SKM-1 (cell line): ENCODE data around the gene PPP2R5B.

Experiments used
- DNase-seq: peaks from one replicate; lab custom pipeline; 2025; ENCODE audit not compliant: unreplicated experiment; lab: John Stamatoyannopoulos, UW

The PPP2R5B gene

DNA sequence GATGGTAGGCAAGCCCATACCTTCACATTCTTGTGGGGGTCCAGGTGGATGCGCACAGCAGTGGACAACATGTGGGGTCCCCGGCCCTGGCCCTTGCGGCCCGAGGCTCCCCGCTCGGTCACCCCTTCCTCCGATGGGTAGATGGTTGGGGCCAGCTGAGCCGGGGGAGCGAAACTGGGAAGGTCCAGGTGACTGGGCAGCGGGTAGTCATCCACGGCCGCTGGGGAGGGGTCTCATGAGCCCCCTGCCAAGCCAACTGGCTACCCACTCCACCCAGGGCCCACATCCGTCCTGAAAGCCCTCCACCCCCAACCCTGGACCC, 18.2 kb upstream of the PPP2R5B start:
- DNase-seq, result no peak

DNA sequence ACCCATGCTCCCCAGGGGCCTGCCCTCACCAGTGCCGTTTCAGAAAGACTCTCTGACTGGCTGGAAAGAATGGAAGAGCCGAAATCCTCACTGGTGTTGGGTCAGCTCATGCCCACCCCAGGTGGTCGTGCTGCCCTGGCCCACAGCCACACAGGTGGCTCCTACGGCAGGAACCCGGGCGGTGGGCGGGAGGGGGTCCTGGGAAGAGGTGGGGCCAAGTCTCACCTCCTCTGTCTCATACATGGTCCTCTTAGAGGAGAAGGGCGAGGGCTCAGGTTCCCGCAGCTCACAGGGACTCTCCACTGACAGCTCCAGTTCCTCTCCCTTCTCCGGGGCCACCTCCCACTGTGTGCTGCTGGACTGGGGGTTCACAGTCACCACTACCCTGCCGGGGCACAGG, 15.7 kb upstream of the PPP2R5B start:
- DNase-seq, result no peak

DNA sequence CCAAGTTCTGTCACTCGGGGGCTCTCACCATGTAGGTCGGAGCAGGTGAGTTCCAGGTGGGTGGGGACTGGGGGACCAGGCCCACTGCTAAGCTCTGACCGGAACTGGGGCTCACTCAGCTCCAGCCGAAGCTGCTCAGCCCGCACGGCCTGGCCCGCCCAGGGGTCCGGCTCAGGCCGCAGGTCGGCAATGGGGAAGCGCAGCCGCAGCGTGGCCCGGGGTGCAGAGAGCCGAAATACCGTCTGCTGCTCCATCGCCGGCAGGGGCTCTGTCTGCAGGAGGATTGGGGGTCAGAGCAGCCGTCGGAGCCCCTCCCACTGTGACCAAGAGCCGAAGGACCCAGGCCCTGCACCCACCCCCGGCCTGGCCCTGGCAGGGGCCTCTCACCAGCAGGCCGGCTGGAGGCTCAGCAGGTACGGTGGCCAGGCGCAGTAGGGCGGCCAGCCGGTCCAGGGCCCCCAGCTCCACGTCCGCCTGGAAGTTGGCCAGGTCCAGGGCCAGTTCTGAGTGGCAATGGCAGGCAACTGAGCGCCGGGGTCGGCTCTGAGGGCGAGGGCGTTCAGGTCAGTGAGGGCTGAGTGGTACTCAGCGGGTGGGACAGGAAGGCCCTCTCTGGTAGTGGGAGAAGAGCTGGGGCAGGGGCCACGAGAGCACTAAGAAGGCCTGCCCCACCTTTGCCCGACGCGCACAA, 14.7 kb upstream of the PPP2R5B start:
- DNase-seq, result no peak

DNA sequence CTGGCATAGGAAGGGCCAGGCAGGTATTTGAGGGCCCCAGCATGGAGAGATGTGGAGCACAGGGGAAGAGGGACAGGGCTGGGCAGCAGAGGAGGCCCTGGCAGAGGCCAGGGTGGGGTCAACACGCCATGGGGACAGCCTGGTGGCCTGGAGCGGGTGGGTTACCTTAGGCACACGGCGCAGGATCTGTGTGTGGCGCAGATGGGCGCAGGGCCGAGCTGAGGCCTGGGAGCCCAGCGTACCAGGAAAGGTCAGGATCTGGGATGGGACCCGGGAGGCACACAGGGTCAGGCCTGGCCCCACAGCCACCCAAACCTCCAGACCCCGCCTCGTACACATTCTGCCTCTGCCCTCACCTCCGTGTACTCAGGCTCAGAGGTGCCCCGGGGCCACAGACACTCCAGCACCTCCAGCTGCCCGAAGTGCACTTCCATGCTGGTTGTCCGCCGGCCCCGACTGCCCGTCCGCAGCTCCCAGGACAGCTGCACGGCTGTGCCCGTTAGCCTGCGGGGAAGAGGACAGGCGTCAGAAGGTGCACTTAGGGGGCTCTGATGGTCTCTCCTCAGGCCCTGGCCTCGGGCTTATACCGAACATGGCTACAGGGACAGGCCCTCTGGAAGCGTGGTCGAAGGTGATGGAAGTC, 13.9 kb upstream of the PPP2R5B start:
- DNase-seq, result no peak

DNA sequence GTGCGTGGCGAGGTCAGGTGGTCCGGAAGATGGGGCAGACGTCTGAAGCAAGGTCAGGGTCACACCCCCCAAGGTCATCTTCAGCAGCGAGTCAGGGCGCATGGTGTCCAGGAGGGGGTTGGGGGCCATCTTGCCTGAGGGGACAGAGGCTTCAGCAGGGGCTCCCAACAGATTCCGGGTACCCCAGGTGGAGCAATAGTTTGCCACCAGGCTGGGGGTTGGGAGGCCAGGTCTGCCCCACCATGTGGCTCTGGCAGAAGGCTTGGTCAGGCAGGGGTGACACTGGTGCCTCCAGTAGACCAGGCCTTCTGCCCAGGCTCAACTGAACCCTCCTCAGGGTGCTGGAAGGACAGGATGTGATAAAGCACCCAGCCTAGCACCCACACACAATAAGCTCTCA, 13.3 kb upstream of the PPP2R5B start:
- no peak for DNase-seq

DNA sequence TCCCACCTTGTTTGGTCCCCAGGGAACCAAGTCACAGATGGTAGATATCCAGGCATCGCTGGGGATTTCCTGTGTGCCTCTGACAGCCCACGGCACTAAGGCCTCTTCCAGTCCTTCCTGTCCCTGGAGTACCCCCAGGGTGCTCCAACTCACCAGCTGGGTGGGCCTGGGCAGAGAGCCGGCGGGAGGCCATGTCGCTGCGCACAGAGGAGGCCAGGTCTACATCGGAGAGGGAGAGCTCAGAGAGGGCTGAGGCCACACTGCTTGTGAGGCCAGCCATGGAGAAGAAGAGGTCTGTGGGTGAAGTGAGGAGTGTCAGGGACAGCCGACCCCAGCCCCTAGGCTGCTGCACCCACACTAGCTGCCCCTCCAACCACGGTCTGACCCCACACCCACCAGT, 12.8 kb upstream of the PPP2R5B start:
- DNase-seq, result no peak

DNA sequence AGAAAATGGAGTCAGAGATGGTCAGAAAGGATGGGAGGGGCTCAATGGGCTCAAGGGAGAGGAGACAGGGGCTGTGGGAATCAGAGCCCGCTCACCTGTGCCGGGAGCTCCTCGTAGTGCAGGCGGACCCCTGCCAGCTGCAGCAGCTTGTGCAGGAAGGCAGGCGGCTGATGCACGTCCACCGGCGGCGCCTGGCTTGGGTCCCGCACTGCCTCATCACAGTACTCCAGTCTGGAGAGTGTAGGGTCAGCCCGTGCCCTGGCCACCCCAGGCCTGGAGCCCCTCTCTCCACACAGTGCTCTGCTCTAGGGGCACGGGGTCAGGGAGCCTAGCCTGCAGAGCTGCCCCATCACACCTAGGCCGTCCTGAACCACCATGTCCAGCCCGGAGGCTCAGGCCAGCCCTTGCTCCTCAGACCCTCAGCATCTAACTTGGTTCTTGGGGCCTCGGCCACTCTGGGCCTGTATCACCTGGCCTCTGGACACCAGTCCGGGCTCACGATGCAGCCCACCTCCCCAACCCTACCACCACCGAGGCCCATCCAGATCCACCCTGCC, 11.2 kb upstream of the PPP2R5B start:
- no peak for DNase-seq

DNA sequence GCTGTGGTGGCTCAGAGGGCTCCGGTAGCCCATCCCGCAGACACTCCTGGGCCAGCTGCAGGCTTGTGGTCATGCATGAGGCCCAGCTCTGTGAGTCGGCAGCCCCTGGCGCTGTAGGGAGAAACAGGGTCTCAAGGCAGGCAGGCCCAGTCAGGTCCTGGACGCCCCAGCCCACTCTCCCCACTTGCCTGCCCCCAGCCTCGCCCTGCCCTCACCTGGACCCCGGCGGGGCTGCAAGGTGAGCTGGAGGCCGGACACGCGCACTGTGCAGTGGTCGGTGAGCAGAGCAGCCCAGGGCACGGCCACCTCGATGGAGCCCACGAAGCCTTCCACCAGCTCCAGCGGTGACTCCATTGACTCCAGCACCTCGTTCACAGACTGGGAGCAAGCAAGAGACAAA, 10.4 kb upstream of the PPP2R5B start:
- no peak for DNase-seq

DNA sequence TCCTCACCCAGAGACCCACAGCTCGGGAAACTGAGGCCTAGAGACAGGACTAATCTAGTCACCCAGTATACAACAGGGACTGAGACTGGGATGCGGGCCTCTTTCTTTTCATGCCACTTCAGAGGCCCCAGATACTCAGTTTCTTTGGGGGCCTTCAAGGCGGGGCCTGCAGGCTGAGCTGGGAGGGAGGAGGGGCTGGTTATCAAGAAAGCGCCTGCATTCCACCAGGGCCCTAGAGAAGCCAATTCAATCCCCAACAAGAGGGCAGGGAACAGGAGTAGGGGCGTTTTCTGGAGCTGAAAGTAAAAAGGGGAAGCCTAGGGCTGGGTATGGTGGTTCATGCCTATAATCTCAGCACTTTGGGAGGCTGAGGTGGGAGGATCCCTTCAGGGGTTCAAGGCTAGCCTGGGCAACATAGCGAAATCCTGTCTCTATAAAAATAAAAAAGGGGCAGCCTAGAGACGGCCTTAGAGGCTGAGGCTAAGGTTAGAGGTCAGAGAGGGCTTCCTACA, 9.1 kb upstream of the PPP2R5B start:
- no peak for DNase-seq

DNA sequence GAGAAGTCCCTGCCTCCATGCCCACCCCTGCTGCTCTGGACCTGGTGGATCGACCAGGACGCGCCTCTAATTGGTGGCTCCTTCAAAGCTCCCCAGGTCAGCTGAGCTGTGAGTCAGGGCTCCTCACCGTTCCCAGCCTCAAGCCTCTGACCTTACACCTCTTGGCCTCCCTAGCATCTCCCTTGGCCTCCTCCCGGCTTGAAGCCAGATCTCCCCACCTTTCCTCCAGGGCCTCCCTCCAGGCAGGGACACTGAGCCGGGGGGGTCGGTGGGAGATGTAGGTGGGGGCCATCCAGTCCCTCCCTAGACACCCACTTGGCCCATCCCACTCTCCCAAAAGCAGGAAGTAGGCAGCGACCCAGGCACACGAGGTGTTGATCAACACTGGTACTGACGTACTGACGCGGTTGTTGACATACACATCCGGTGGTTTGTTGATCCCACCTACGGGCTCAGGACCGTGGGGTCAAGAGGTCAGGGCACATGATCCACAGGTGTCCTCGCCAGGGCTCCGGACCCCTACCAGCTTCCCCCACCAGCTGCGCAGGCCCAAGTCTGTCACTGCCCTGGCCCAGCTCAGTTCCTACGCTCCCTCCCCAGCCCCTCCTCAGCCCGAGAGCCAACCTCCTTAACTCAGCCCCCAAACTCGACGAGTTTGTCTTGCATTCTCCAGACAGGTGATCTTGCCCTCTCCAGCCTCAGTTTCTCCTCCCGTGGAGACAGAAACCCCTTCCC, 8.3 kb upstream of the PPP2R5B start:
- no peak for DNase-seq

DNA sequence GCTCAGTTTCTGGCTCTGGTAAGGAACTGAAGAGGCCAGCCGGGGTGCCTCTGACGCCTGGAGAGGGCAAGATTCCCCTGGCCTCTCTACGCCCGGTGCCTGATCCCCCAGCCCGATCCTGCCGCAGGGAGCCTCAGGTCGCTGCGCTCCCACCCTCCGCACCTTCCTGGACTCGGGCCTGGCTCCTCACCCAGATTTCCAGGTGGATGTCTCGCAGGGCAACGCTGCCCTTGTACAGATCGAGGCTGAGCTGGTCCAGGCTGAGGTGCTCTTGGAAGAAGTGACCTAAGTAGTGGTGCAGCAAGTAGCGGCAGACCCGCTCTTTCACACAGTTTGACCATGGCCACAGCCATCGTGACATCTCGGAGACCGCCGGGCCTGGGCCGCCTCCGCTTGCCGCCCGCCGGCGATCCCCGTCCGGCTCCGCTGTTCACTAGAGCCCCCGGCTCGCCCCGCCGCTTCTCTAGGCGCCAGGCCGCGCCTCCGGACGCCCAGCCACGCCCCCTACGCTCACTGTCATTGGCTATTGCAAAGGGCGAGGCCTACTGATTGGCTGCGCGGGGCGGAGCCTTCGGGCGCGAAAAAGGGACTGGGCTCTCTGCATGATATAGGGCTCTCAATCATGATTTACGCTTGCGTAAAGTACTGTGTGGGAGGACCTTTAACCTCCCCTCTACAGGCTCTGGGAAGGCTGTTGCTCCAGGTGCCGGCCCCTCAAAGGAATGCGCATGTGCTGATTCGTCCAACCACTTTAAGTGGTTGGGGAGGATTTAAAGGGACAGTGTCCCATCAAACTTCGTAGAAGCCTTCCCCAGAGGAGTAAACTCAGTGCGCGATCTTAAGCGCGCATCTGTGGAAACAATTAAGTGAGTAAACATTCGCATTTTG, 7.5 kb upstream of the PPP2R5B start, which contains the start of gene ATG2A:
TSS of gene ATG2A (minus strand) at position 435 of the 888 bp plus-strand sequence. CDS start at position 361, 74 bp downstream.
- DNase-seq, result peak; percentile 98

DNA sequence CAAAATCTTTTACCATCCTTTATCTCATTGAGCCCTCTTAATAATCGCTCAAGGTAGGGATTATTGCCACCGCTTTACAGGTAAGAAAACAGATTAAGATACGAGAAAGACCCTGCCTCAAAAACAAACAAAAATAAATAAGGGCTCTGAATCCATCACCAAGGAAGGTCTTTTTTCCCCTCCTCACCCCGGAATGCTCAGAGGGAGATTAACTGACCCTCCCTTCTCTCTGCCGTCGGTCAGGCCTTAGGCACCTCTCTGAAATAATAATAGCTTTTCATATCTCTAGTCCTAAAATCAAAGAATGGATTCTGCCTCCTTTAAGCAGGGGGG, 6.9 kb upstream of the PPP2R5B start:
- no peak for DNase-seq

DNA sequence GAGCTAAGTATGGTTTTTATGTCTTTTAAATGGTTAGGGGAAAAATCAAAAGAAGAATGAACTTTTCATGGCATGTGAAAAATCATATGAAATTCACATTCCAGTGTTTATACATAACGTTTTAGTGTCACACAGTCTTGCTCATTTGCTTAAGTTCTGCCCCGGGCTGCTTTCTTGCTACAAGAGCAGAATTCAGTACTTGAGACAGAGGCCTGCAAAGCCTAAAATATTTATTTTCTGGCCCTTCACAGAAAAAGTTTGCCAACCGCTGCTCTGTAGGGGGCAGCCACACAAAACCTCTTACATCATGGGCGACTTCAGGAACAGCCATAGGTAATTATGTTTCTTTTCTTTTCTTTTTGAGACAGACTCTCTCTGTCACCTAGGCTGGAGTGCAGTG, 6.5 kb upstream of the PPP2R5B start:
- no peak for DNase-seq

DNA sequence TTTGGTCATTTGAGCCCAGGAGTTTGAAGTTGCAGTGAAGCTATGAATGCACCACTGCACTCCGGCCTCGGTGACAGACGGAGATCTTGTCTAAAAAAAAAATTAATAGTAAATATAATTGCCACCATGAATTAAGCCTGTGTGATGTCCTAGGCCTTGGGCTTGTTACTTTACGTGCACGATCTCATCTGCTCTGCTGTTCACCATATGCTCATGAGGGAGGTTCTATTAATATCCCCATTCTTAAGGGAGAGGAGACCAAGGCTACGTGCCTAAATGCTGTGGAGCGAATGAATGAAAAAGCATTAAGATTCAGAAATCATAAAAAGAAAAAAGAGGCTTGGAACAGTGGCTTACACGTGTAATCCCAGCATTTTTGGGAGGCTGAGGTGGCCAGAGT, 4.9 kb upstream of the PPP2R5B start:
- DNase-seq, result no peak

DNA sequence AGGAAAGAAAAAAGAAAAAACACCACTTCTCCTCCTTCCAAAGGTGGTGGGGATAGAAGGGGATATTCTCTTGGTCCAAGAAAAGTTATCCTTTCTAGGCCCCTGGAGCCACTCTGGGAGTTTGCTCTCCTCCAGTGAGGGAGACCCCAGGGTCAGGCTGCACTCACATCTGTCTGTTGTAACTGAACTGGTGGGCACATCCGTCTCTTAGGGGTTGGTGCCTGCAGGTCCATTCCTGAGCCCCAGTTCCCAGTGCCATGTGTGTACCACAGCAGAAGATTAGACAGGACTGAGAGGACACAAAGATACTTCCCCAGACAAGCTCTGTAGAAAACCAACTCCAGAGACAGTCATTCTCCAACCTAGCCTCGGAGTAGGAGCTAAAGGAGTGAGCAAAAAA, 4.4 kb upstream of the PPP2R5B start:
- no peak for DNase-seq

DNA sequence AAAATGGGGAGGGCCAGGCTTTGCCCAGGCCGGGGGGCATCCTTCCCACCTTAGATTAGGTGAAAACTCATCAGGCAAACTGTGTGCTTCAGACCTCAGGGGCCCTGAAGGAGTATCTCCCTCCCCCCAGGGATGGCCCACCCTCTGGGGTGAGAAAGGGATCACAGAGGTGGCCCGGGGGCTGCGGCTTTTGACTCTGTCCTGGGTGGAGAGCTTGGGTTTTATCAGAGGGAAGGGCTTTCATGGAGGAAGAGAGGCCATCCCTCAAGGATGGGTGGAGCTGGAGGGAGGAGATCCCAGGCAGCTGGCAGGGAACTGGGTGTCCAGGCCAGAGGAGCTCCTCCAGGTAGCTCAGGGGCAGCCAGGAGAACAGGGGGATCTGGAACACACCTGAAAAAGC, 3.1 kb upstream of the PPP2R5B start:
- DNase-seq, result no peak

DNA sequence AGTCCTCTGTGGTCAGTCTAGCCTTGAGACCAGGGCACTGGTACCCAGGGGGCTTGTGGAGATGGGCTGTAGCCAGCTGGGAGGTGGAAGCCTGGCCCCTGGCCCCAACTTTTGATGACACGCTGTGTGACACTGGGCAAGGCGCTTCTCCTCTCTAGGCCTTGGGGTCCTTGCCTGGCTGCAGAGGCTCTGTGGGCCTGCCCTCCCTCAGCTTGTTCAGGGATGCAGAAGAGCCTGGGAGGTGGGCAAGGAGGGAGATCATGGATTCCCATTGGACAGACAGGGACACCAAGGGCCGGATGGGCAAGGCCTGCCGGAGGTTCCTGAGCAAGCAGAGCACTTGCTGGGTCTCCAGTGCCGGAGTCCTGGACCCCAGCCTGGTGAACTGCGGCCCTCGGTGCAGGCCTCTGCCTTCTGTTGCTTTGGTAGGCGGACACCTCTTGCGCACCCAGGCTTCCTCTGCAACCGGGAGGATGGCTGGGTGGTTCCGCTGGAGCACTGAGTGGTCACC, 1.3 kb upstream of the PPP2R5B start:
- no peak for DNase-seq

DNA sequence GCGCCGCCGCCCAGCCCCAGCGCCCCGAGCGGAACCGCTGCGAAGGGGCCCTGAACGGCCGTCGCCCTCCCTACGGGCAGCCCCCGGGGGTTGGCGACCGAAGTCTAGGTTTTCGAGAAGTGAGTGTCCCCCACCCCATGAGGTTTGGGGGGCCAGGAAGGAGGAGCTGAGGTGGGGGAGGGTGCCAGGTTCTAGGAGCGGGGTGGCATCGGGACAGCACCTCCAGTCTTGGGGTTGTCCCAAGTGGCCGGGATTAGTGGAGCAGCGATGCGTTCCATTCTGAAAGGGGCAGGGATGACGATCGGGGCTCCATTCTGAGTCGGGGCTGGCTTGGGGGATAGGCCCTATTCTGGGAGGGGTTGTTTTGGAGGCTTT, 408 bp downstream of the PPP2R5B start:
- DNase-seq, result no peak

DNA sequence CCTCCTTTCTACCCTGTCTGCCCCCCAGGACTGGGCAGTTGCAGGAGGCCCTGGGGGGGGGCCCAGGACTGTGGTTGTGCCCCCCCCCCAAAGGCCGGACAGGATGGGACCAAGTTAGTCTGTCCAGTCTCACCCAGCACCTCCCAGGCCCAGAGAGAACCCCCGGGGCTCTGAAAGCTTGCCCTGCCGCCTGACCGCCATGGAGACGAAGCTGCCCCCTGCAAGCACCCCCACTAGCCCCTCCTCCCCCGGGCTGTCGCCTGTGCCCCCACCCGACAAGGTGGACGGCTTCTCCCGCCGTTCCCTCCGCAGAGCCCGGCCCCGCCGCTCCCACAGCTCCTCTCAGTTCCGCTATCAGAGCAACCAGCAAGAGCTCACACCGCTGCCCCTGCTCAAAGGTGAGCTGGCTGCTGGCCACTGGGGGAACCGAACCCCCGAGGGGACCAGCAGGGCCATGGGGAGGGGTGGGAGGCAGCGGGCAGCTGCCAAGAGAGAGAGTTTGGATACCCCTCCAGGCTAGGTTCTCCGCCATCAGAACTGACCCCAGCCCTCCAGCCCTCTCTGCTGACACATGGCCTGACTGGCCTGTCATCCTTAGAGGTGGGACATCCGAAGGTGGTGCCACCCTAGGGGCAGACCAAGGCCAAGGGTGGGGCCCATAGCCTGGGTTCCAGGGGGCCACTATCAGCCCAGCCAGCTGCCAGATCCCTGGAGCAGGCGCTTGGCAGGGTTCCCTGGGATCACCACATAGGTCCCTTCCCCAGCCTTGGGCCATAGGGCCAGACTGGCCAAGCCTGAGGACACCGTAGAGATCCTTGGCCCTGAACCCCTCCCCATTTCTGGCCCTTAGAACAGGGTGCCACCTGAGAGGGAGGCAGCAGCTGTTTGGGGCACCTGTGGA, 1.3 kb downstream of the PPP2R5B start:
- DNase-seq, result no peak

DNA sequence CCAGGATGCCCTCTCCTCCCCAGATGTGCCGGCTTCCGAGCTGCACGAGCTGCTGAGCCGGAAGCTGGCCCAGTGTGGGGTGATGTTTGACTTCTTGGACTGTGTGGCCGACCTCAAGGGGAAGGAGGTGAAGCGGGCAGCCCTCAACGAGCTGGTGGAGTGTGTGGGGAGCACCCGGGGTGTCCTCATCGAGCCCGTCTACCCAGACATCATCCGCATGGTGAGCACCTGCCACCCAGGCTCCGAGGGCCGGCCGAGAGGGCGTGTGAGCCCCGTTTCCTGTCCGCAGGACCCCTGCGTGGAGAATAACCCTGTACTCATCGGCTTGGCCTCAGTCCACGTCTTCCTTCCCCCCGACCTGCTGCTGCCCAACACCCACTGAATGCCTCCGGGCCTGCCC, 2.2 kb downstream of the PPP2R5B start:
- DNase-seq, result no peak
